Keratinocyte (primary cell): ENCODE data around the gene RWDD2A. TPM values are rescaled to one million over a fixed set of nuclear protein-coding genes. Genes with fewer than 3 reads are reported as not detected.
A peak's percentile ranks its signal among the peaks of the same experiment; 100 is the strongest.
"Not testable (repeated sequence)": the region's sequence is repeated elsewhere in the genome, so short reads cannot be mapped to it uniquely, and the experiment has no call there.

Source experiments
- DNase-seq: peaks from one replicate; pipeline ENCODE4 v3.0.0-alpha.2; 2011; ENCODE audit warnings: low read depth, missing footprints, low spot score
- FAIRE-seq: peaks from 2 replicates; lab custom pipeline; 2011; peaks lifted over from hg19 to GRCh38; lab: Jason Lieb, UNC
- H2AFZ ChIP-seq: 2 replicates; pipeline ENCODE4 v1.6.0; 2012; ENCODE audit warnings: low read length, control low read depth, inconsistent platforms; ENCODE audit not compliant: control insufficient read depth
- H3K27ac ChIP-seq: 2 replicates; pipeline ENCODE4 v1.5.1; 2011; ENCODE audit warnings: low read length; ENCODE audit not compliant: control insufficient read depth, insufficient read depth
- H3K27me3 ChIP-seq: 3 replicates; pipeline ENCODE4 v1.6.0; 2011; ENCODE audit warnings: low read length; ENCODE audit not compliant: control insufficient read depth, insufficient read depth; ENCODE audit errors: extremely low read depth
- H3K36me3 ChIP-seq, 2 experiments: 2 replicates in 1 of 2; 3 replicates in 1 of 2; pipeline ENCODE4 v1.5.1; 2011; ENCODE audit warnings: low read length in 2 of 2, mild to moderate bottlenecking in 1 of 2; ENCODE audit not compliant: control insufficient read depth in 2 of 2, insufficient read depth in 2 of 2; ENCODE audit errors: extremely low read depth in 1 of 2
- H3K4me1 ChIP-seq: 3 replicates; pipeline ENCODE4 v1.5.1; 2011; ENCODE audit warnings: low read length; ENCODE audit not compliant: control insufficient read depth, insufficient read depth; ENCODE audit errors: extremely low read depth
- H3K4me2 ChIP-seq: 3 replicates; pipeline ENCODE4 v1.6.0; 2011; ENCODE audit warnings: low read depth, low read length; ENCODE audit not compliant: control insufficient read depth, insufficient read depth; ENCODE audit errors: extremely low read depth
- H3K4me3 ChIP-seq, 3 experiments: fragments of 200-600 bp in 1 of 3; sonication (generic) in 1 of 3; 2 replicates in 2 of 3; 3 replicates in 1 of 3; pipeline ENCODE4 v1.5.1; 2011 to 2016; ENCODE audit warnings: low read length in 3 of 3, mild to moderate bottlenecking in 3 of 3, control low read depth in 2 of 3, inconsistent platforms in 1 of 3, low read depth in 1 of 3, mixed read lengths in 1 of 3, mixed run types in 1 of 3, moderate library complexity in 1 of 3; ENCODE audit not compliant: control insufficient read depth in 2 of 3, insufficient read depth in 2 of 3; ENCODE audit errors: extremely low read depth in 1 of 3
- H3K79me2 ChIP-seq: 2 replicates; pipeline ENCODE4 v1.6.0; 2012; ENCODE audit warnings: low read length; ENCODE audit not compliant: control insufficient read depth, insufficient read depth
- H3K9ac ChIP-seq: 3 replicates; pipeline ENCODE4 v1.6.0; 2011; ENCODE audit warnings: low read length; ENCODE audit not compliant: control insufficient read depth, insufficient read depth; ENCODE audit errors: extremely low read depth
- H3K9me1 ChIP-seq: 3 replicates; pipeline ENCODE4 v1.6.0; 2011; ENCODE audit warnings: low read length; ENCODE audit not compliant: control insufficient read depth, insufficient read depth; ENCODE audit errors: extremely low read depth
- H3K9me3 ChIP-seq: 2 replicates; pipeline ENCODE4 v1.5.1; 2012; ENCODE audit warnings: low read depth, low read length; ENCODE audit not compliant: control insufficient read depth
- H4K20me1 ChIP-seq: 3 replicates; pipeline ENCODE4 v1.6.0; 2011; ENCODE audit warnings: low read length; ENCODE audit not compliant: control insufficient read depth, insufficient read depth; ENCODE audit errors: extremely low read depth
- EZH2 ChIP-seq: IDR thresholded peaks from one replicate; pipeline ENCODE4 v1.6.1; 2012; ENCODE audit warnings: inconsistent platforms, mild to moderate bottlenecking, low read length, moderate library complexity
- dilution Hi-C: fragments of 300-500 bp; cut with MboI; formaldehyde crosslinking; loops from one replicate; pipeline ENCODE4 v1.7.0; 2020; ENCODE audit warnings: low sequenced_read_pairs; ENCODE audit not compliant: extremely low pct_ligation_motif_present
- polyA plus RNA-seq, 5 experiments: library from polyadenylated mRNA; depleted of rRNA in 3 of 5; stranded (reverse) in 3 of 5; stranded (forward) in 1 of 5; unstranded in 1 of 5; fragments of >200 nt; gene quantifications; 1 replicate in 1 of 5; 2 replicates in 3 of 5; 3 replicates in 1 of 5; pipeline versions ENCODE4 v1.2.1 to v1.2.3, GENCODE V29; 2011 to 2012; ENCODE audit warnings: missing spikeins in 2 of 5, low read depth in 1 of 5, low replicate concordance in 1 of 5
- TF ChIP-seq, protein P1 (sequence below), 3 experiments: IDR thresholded peaks in 1 of 3; conservative IDR thresholded peaks in 1 of 3; optimal IDR thresholded peaks in 1 of 3; 2 replicates in 2 of 3; 3 replicates in 1 of 3; pipeline versions ENCODE3 to v1.5.1; 2011; ENCODE audit warnings: low read length in 3 of 3, mild to moderate bottlenecking in 3 of 3, moderate library complexity in 2 of 3, control low read depth in 1 of 3, inconsistent platforms in 1 of 3; ENCODE audit not compliant: insufficient read depth in 2 of 3; ENCODE audit errors: extremely low read depth in 1 of 3

The RWDD2A gene
- polyA plus RNA-seq, 1 donor (not counting 4 experiments of a cell fraction or from before 2014, with no cell fraction given): 1.5 TPM

DNA sequence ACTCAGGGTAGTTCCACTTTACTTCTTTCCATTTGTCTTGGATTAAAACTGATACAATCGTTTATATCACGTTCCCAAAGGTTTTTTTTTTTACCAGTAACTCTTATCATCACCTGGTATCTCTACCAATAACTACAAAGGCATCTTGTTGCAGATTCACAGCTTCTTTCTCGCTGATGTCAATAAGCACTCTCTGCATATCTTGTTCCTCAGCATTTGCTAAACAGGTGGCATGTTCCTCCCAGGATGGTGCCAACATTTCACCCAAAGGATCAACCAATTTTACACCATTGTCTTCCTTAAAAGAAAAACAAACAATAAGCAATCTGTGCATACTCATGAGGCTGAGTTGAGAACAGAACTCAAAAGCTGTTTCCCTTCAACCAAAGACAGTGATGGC, 4.7 kb upstream of the RWDD2A start:
- peaks cover 26% of the 10 kb centered on the region for H3K79me2 ChIP-seq
- H3K27ac ChIP-seq: no peak overlapping the region
- no peaks in the 10 kb centered on the region for H4K20me1 ChIP-seq
- no peak overlapping the region for H3K9ac ChIP-seq
- H3K27me3 ChIP-seq: no peaks in the 10 kb centered on the region
- dilution Hi-C loops: no loop called here
- peaks cover 2% of the 10 kb centered on the region for H3K9me1 ChIP-seq
- TF ChIP-seq, protein P1, sequence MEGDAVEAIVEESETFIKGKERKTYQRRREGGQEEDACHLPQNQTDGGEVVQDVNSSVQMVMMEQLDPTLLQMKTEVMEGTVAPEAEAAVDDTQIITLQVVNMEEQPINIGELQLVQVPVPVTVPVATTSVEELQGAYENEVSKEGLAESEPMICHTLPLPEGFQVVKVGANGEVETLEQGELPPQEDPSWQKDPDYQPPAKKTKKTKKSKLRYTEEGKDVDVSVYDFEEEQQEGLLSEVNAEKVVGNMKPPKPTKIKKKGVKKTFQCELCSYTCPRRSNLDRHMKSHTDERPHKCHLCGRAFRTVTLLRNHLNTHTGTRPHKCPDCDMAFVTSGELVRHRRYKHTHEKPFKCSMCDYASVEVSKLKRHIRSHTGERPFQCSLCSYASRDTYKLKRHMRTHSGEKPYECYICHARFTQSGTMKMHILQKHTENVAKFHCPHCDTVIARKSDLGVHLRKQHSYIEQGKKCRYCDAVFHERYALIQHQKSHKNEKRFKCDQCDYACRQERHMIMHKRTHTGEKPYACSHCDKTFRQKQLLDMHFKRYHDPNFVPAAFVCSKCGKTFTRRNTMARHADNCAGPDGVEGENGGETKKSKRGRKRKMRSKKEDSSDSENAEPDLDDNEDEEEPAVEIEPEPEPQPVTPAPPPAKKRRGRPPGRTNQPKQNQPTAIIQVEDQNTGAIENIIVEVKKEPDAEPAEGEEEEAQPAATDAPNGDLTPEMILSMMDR (optimal IDR thresholded peaks at IDR 0.05 in 1 of 3, IDR thresholded peaks at IDR 0.05 in 1 of 3, conservative IDR thresholded peaks at IDR 0.05 in 1 of 3; ENCODE audit: extremely low read depth in 1 of 3, insufficient read depth in 2 of 3, low read length in 3 of 3): no peak
- TF ChIP-seq EZH2: no peak
- no peak for DNase-seq
- H3K36me3 ChIP-seq: peaks cover 1 to 38% of the 10 kb centered on the region in 2 experiments
- no peak for FAIRE-seq
- no peak overlapping the region for H2AFZ ChIP-seq
- H3K4me2 ChIP-seq: no peak overlapping the region
- H3K9me3 ChIP-seq: no peaks in the 10 kb centered on the region
- H3K4me1 ChIP-seq: peaks cover 11% of the 10 kb centered on the region
- H3K4me3 ChIP-seq: no peak overlapping the region

DNA sequence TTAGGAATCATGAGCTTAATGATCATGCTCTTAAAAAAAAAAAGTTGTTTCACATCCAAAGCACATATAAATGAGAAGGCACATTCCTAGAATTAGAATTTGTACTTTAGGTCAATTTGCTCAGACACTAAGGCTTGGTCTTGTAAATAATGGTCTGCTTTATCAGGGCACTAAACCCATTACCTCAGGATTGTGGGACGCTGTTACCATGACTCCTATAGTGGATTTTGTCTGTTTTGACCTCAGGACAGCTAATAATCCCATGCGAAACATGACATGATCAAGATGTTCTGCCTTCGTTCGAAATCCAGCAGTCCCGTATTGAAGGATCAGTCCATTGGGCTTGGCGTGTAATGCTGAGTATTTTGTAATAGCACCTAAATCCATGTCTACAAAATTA, 2.5 kb upstream of the RWDD2A start:
- H3K9me3 ChIP-seq: no peaks in the 10 kb centered on the region
- FAIRE-seq (no peak), DNase-seq (no peak)
- H3K9ac ChIP-seq: no peak overlapping the region
- dilution Hi-C loops: no loop called here
- no peak overlapping the region for H3K4me2 ChIP-seq
- H3K9me1 ChIP-seq: peaks cover 2% of the 10 kb centered on the region
- no peak overlapping the region for H3K4me3 ChIP-seq
- H3K27ac ChIP-seq: no peak overlapping the region
- peaks cover 26% of the 10 kb centered on the region for H3K79me2 ChIP-seq
- H2AFZ ChIP-seq: no peak overlapping the region
- H3K27me3 ChIP-seq: no peaks in the 10 kb centered on the region
- H3K36me3 ChIP-seq: peaks cover 1 to 35% of the 10 kb centered on the region in 2 experiments
- H4K20me1 ChIP-seq: no peaks in the 10 kb centered on the region
- peaks cover 13% of the 10 kb centered on the region for H3K4me1 ChIP-seq
- TF ChIP-seq, protein P1 (optimal IDR thresholded peaks at IDR 0.05 in 1 of 3, IDR thresholded peaks at IDR 0.05 in 1 of 3, conservative IDR thresholded peaks at IDR 0.05 in 1 of 3; ENCODE audit: extremely low read depth in 1 of 3, insufficient read depth in 2 of 3, low read length in 3 of 3): no peak
- TF ChIP-seq EZH2: no peak

DNA sequence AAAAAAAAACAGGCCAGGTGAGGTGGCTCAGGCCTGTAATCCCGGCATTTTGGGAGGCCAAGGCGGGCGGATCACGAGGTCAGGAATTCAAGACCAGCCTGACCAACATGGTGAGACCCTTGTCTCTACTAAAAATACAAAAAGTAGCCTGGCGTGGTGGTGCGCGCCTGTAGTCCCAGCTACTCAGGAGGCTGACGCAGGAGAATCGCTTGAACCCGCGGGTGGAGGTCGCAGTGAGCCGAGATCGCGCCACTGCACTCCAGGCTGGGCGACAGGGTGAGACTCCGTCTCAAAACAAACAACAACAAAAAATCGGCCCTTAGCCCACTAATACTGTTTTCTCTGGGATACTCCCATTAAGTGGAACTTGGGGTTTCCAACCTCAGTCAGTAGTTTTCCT, 1.2 kb upstream of the RWDD2A start:
- H3K9me1 ChIP-seq, H3K9me3 ChIP-seq, dilution Hi-C loops, H2AFZ ChIP-seq, FAIRE-seq, H4K20me1 ChIP-seq, H3K27me3 ChIP-seq, DNase-seq: not testable (repeated sequence)
- H3K9ac ChIP-seq: peak overlapping the region; percentile 93
- peaks cover 26% of the 10 kb centered on the region for H3K79me2 ChIP-seq
- H3K4me1 ChIP-seq: peaks cover 13% of the 10 kb centered on the region
- peak overlapping the region; percentile 89 to 90 (median 89) for H3K4me3 ChIP-seq
- H3K27ac ChIP-seq: peak overlapping the region; percentile 88
- peak overlapping the region; percentile 84 for H3K4me2 ChIP-seq
- H3K36me3 ChIP-seq: peaks cover 0 to 31% of the 10 kb centered on the region in 2 experiments
